GM19238 (cell line): Measurements from ENCODE around the gene NRXN3.

ENCODE experiments used
- DNase-seq: peaks from one replicate; pipeline ENCODE4 v3.0.0; 2011; ENCODE audit warnings: low spot score; ENCODE audit not compliant: insufficient read length

NRXN3 gene

DNA sequence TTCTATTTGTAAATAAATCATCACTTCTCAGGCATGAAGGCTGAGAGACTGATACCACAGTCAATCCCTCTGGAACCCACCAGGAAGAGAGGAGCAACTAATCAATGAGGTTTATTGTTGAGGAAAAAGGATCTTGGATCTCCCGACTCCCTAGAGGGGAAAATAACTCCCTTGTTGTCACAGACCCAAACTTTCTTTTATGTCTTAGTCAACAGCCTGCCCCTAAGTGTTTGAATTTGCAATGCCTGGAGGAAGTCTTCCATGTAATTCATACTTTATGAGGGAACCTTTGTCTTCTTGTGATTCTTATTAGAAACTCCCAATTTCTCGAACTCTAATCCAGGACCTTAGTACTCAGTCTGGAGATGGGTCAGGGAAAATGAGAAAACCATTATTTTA lies 1235.3 kb downstream of the NRXN3 start:
- DNase-seq, result no peak

DNA sequence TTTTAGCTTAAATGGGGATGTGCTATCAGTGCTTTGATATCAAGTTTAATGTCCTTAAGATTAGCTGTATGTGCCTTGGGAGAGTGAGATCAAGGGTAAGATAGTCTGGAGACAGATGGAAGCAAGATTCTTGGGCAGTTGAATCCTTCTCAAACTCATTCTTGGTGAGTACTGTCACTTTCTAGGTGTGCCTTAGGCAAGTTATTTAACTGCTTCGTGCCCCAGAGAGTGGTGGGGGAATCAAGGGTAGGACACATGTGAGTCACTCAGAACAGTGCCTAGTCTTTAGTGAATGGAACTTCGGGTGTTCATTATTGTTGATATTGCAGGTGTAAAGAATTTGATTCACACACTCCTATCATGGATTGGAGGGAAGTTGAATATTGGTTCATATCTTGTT lies 1237.4 kb downstream of the NRXN3 start:
- DNase-seq, result no peak

DNA sequence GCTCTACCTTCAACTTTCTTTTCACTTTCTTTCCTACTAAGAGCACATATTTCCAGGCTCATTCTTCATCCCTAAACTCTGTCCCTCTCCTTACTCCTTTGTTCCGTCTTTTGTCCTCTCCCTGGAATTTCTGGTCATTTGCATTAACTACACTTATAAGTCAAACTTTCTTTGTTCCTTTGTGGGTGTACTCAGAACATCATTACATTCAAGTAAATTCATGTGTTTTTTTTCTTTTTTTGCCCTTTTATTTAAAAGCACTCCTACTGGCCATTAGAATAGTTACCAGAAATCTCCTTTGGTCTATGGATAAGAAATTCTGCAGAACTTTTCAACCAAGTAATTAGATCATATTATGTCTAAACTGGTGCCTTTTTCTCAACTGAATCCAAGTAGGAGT lies 1238.5 kb downstream of the NRXN3 start:
- no peak for DNase-seq

DNA sequence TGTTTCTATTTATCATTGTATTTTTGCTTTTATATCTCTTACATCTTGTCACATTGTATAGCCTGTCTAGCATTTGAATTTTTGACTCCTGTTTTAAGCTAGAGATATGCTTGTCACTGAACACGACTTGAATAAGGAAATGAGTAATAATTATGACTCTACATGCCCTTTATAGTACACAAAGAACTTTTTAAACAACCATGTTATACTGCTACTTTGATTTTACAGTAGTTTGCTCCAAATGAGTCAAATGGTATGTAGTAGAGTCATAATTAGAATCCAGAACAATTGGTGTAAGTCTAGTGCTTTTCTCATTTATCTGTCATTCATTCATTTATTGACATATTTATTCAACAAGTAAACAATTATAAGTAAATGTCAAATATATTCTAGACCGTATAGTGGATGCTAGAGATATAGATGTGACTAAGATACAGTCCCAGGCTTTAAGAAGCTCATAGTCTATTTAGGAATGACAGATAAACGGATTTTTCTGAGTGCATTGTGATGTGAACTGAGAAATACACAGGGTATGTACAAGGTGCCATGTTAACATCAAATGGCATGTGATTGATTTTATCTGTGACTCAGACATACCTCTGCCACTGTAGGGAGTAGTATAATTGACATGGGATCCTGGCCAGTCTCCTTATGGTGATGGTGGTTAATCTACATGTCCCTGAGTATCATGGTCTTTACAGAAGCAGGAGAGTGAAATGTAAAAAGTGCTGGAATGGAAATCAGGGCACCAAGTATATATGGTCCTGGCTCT lies 1241.4 kb downstream of the NRXN3 start:
- no peak for DNase-seq

DNA sequence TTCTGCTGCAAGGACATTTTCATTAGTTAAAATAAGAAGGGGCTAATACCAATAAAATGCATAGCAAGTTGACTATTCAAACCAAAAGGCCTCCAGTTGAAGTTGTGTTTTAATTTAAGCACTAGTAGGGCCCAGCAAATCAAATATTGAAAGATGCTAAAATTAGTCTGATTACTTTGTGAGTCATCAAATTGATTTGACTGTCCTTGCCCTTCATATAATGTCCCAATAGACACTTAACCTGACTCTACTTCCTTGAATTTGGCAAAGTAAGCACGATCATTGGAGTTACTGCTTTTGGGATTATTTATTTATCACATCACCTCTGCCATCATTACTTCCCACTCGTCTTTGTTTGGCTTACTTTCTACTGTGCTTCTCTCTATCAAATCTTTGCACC lies 1242.6 kb downstream of the NRXN3 start:
- no peak for DNase-seq

DNA sequence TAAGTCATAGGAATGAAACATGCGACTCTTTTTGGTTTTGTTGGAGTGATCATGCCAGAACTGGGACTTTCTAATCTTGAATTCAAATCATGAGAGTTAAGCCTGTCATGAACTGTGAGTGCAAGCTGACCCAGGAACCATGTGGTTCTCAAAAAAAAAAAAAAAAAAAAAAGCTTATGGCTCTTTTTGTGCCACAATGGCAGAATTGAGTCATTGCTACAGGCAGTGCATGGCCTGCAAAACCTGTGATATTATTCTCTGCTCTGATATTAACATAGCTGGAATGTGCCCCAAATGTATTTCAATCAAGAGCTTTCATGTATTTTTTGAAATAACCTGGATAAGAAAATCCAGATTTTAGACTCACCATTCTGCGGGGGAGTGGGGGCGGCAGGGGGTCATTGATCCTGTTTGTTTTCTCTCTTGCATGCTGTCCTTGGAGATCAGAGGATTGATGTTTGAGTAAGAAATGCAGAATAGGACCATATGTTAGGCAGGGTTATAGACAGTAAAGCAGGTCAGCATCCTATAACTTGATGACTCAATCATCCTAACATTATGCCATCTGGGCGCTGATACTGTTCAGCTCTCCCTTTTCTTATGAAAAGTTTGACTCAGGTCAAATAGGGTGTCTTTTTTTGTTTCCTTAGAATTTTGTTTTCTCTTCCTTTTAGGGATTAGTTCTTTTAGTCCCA lies 1243.7 kb downstream of the NRXN3 start:
- DNase-seq, result no peak

DNA sequence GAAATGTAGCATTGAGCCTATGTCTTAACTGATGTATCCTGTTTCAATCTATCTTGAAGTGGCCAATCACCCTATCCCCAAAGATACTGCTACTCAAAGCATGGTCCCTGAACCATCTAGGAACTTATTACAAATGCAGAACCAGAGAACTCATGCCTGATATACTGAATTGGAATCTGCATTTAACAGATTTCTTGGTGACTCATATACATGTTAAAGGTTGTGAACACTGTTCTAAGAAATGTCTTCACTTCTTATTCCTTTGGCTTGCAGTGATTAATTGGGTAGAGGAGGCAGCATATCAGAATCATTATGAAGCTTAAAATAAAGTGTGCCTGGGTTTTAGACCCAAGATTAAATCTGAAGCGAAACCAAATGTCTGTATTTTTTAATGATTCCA lies 1245.6 kb downstream of the NRXN3 start:
- DNase-seq, result no peak

DNA sequence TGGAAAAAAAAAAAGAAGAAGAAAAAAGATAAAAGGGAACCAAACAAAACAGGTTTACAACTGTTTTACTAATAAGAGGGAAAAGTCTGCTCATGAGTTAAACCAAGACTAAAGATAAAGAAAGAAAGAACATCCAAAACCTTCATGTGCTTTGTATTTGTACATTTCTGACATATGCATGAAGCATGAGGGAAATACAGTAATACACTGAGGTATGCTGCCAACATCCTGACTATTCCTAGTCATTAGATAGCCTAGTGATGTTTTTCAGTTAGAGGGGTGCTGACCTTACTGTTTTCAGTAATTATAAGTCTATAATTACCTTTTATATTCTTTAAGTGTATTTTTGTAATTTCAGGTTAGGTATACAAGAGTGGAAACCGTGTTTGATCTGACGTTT lies 1247.8 kb downstream of the NRXN3 start:
- no peak for DNase-seq

DNA sequence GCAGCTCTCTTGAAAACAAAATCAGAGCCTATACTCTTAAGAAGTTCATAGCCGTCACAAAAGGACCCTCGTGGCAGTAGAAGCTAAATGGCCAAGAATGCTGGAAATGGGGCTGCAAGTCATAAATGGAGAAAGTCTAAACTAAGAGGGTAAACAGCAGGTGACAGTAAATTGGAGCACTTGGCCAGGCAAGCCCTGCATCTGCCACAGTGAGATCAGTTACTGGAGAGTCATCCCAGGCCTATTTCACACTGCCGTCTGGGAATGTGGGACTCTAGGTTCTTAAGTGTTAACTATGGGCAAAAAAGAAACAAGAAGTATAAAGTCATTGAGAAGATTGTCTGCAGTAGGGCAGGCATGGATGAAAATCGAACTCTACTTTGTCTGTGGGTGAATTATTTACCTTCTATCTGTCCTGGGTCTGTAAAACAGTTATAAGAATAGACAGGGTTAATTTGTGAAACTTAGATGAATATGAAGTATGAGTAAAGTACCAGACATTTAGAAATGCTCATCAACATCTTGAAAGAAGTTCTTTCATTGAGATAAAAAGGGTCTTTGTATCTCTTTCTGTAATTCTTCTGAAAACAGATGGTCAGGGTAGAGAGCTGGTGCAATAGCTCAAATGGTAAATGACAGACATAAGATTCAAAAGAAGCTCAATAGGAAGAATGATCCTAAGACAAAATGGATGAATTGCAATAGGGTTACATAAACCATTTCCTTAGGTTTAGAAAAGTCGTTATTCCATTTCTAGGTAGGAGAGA lies 1248.7 kb downstream of the NRXN3 start:
- no peak for DNase-seq

DNA sequence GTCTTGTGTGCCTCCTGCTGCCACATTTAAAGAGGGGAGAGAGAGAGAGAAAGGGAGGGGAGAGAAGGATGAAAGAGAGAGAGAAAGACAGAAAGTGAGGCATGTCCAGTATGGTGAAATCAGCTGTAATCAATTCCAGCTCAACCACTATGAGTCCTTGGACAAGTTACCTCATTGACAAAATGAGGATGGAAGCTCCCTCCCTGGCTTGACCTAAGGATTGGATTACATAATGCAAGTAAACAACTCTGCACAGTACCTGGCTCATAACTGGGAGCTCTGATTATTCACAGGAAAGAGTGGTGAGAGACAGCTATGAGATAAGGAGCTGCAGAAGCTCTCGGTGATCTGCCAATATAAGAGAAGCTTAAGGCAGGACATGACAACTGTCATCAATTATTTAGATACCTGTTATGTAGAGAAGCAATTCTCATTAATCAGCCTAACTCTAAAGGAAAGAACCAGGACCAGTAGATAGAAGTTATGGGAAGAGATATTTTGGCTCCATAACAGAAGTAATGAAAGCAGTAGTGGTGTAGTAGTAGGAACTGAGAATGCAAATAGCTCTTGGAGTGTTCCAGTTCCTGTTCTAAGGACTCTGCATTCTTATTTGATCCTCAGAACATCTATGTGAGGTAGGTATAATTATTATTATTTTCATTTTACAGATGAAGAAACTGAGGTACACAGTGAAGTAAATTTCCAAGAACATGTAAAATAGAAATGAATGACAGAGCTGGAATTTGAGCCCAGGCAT lies 1249.6 kb downstream of the NRXN3 start:
- DNase-seq, result no peak

DNA sequence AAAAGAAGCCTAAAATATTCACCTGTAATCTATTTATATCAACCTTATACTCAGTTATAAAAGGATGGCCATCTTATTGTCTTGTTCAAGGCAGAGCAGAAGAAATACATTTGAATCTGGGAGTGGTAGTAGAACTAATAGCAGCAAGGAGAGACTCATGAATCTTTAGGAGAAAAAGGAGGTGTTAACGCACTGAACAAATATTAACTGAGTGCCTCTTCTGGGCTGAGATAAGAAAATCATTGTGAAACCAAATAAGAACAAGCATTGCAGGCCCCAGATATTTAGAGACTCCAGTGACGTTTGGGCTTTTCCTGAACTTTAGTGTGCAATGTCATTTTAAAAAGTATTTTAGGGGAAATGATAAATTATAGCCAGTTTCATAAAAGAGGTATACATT lies 1250.6 kb downstream of the NRXN3 start:
- DNase-seq, result no peak

DNA sequence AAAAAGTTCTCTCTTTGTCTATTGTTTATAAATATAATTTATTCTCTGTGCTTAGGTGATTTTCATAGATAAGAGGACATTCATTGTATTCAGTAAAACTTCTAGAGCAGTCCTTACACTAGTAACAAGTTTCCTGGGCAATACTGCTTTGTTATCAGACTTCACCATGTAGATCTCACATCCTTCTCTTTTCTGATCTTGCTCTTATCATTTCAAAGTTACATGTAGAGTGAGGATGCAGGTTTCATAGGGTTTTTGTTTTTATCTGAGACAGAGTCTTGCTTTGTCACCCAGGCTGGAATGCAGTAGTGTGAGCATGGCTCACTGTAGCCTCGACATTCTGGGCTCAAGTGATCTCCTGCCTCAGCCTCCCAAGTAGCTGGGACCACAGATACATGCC lies 1251.6 kb downstream of the NRXN3 start:
- DNase-seq, result no peak

DNA sequence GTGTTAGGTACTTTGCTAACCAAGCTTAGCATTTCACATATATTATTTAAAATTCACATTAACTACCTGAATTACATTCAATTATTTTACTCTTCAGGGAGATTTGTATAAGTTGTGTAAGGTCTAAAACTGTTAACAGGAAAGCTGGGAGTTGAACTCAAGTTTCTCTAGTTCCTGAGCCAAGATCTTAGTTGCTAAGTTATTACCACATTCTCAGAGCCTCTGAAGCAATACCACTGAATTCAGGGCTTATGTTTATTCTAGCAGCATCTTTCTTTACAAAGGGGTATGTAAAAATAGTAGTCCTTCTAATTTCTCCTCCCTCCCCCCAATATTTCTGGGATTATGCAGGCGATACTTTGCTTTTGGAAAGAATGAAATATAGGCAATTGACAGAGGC lies 1254.3 kb downstream of the NRXN3 start:
- no peak for DNase-seq

DNA sequence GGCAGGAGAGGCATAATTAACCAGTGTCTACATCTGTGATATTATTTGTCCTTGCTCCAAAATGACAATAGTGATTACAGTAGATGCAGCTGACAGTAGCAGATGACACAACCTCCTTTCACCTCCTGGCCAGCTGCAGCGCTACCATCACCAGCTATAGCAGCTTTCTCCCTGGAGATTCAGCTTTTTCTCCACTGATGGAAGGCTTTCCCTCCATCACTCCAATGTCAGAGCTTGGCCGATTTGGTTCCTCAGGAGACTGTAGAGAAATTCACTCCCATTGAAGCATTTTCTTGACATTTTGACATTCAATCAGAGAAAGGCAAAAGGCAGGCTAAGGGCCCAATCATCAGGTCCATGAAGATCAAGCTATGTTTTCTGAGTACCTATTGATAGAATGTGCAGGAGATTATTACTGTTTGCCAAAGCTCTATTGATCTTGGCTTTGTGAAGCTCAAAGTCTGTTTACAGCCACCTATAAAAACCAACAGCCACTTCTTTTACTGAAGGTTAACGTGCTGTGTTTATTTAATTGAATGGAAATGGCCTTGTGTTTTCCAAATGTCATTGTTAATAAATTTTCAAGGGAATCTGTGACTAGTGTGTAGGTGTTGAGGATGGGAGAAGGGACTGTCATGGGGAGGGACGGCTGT lies 1256.1 kb downstream of the NRXN3 start:
- DNase-seq, result no peak

DNA sequence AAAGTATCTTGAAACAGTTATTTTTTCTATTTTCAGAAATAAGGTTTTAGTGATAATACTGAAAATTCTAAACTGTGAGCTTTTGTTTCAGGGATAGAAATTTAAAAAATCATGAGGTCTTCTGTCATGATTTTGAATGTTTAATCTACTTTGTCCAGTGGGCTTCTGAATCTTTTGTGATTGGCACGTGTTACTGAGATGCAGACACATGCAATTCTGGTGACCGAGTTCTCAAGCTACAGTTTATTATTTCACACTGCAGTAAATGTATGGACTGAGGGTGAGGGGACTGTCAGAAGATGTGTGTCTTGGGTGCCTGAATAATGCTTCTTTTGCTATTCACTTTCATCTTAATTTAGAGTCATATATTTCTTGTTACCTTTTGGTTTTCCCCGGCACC lies 1262.5 kb downstream of the NRXN3 start:
- no peak for DNase-seq

DNA sequence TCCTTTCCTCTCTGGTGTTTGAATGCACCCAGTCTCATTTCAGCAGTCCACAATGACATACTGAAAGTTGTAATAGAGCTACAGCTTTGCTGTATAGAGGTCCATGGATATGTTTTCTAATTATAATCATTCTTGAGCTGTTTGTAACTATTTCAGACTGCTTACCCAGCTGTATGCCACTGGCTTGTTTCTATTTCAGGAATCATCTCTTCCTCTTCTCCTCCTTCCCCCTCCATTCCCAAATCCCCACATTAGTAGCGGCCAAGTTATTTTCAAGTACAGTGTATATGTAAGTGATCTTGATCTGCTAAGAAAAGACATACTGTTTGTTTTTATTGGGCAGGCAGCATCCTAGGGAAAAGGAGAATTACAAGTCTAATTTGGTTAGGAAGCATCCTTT lies 1266.2 kb downstream of the NRXN3 start:
- no peak for DNase-seq

DNA sequence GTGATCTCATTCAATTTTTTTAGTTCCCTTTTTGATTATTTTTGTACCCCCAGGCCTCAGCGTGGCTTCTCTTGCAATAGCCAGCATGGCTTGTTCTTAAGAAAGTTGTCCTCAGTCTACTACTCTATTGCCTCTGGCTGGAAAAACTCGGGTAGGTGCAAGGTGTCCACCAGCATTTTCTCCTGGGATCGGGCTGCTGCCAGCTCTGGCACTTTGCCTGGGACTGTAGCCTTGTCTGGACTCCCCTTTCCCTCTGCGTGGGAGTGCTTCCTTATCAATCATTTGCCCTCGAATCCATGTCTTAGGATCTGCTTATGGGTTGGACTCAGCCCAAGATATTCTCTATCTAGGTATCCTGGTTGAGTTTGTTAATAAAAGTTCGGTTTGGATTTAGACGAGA lies 1267.8 kb downstream of the NRXN3 start:
- DNase-seq, result no peak

DNA sequence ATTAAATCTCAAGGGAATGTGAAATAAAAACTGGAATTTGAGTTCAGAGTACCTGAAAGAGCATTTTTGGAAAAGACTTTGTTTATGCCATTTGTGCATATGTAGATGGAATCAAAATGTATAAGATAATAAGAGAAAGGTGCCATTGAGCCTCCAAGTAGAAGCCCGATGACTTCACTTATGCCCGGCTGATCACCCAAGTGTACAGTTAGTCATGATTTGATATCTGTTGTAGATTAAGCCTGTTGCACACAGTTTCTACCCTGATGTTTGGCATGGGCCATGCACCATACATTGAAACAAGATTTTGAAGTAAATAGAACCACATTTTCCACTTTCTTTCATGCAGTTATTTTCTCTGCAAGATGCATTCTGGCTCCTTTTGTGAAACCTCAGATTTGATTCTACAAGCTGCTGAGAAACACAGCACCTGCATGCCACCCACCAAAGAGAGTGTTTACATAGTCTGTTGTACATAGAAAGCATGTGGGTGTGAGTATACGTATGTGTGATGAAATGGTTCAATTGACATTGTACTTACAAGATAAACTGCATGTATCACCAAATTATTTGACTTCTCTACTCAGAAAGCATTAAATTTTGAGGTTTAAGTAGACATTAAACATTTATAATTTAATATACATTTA lies 1268.6 kb downstream of the NRXN3 start:
- DNase-seq, result no peak

DNA sequence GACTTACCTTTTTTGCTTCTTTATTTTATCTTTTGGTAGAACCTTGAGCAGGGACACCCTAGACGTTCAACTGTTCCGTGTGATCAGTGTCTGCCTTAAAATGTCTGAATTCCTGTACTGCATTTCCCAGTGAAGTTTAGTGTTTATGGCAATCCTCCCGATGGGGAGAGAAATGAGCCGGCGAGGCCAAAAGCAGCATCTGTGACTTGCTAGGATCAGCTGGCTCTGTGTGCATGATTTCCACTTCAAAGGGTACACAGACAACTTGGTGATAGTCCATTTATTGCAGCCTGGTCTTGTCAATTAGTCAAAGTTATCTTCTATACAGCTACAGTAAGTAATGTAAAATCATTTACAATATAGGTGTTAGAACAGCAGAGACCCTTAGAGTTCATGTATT lies 1272.6 kb downstream of the NRXN3 start:
- DNase-seq, result no peak

DNA sequence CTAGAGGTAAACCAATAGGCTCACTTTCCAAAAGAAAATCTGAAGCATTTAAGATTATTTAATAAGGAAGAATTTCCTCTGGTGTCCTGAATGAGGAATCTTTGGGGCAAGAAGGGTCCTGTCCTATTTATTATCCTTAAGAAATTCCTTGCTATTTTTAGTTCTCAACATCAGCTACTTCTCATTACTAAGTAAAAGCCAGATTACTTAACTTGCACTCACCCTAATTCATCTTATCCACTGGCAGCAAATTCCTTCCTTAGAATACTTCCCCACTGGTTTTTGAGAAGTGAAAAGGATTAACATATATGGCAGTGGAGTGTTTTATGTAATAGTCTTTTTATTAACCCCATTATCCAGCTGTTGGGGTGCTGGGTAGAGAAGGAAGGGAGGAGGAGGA lies 1273.4 kb downstream of the NRXN3 start:
- no peak for DNase-seq

DNA sequence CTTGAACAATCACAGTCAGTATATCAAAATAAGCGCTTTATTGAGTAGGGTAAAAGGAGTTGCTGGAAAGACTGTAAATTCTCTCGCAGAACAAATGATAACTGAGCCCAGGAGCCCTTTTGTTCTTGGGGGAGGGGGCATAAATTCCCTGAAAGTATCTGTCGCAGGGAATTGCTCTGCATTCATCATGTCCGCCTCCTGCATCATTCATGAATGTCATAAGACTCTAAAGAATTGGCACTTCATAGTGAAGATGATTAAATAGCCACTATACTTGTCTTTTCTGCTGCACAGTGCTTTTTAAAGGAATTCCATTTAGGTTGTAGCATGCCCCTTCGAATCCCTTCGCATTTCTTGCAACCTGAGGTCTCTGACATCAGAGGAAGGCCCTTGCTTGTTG lies 1278.8 kb downstream of the NRXN3 start:
- no peak for DNase-seq
